ENCODE data around the gene PCDHGC3.
A peak's percentile ranks its signal among the peaks of the same experiment; 100 is the strongest.

Gene PCDHGC3

GRCh38 chr5:141487131-141487530 lies 11.4 kb downstream of the PCDHGC3 start:
- peaks cover 19% of the 10 kb centered on the region for H3K27me3 ChIP-seq (ENCODE audit: control insufficient read depth, insufficient read depth, low read length)

GRCh38 chr5:141488591-141489561 lies 13.1 kb downstream of the PCDHGC3 start, which contains the start of gene PCDHGC5:
Gene PCDHGC5 (plus strand): TSS chr5:141489081. CDS start chr5:141489241, 160 bp downstream.
- no peak within 1 kb of the TSS for H3K27ac ChIP-seq (ENCODE audit: low read length)
- H3K9ac ChIP-seq (ENCODE audit: low read length) = no peak within 1 kb of the TSS
- peaks cover 17% of the 10 kb centered on the region for H3K4me1 ChIP-seq (ENCODE audit: control insufficient read depth, low read depth, low read length)
- peaks cover 5% of the 10 kb centered on the region for H3K36me3 ChIP-seq (ENCODE audit: control insufficient read depth, low read depth, low read length)
- H3K27me3 ChIP-seq (ENCODE audit: control insufficient read depth, insufficient read depth, low read length) = peaks cover 19% of the 10 kb centered on the region
- no peaks in the 10 kb centered on the region for H3K9me3 ChIP-seq (ENCODE audit: control insufficient read depth, low read depth, low read length)
- H3K4me3 ChIP-seq (ENCODE audit: low read length) = no peak within 1 kb of the TSS

More at GRCh38 chr5:141487131-141487530, 11.4 kb downstream of the PCDHGC3 start:
- no peak overlapping the region for H3K9ac ChIP-seq (ENCODE audit: low read length)
- no peaks in the 10 kb centered on the region for H3K9me3 ChIP-seq (ENCODE audit: control insufficient read depth, low read depth, low read length)
- H3K4me1 ChIP-seq (ENCODE audit: control insufficient read depth, low read depth, low read length) = peaks cover 23% of the 10 kb centered on the region
- H3K36me3 ChIP-seq (ENCODE audit: control insufficient read depth, low read depth, low read length) = peaks cover 5% of the 10 kb centered on the region
- H3K27ac ChIP-seq (ENCODE audit: low read length) = no peak overlapping the region
- no peak overlapping the region for H3K4me3 ChIP-seq (ENCODE audit: low read length)

GRCh38 chr5:141489841-141490240 lies 14.1 kb downstream of the PCDHGC3 start:
- H3K4me3 ChIP-seq (ENCODE audit: low read length) = no peak overlapping the region
- peaks cover 5% of the 10 kb centered on the region for H3K36me3 ChIP-seq (ENCODE audit: control insufficient read depth, low read depth, low read length)
- H3K9me3 ChIP-seq (ENCODE audit: control insufficient read depth, low read depth, low read length) = no peaks in the 10 kb centered on the region
- peaks cover 22% of the 10 kb centered on the region for H3K4me1 ChIP-seq (ENCODE audit: control insufficient read depth, low read depth, low read length)
- H3K27ac ChIP-seq (ENCODE audit: low read length) = no peak overlapping the region
- H3K9ac ChIP-seq (ENCODE audit: low read length) = no peak overlapping the region
- peaks cover 19% of the 10 kb centered on the region for H3K27me3 ChIP-seq (ENCODE audit: control insufficient read depth, insufficient read depth, low read length)

GRCh38 chr5:141490271-141490670 lies 14.5 kb downstream of the PCDHGC3 start:
- Histone ChIP-seq H3K4me1 (ENCODE audit: control insufficient read depth, low read depth, low read length) (peaks cover 26% of the 10 kb centered on the region), H3K27me3 (ENCODE audit: control insufficient read depth, insufficient read depth, low read length) (peaks cover 16% of the 10 kb centered on the region), H3K4me3 (ENCODE audit: low read length) (no peak overlapping the region), H3K27ac (ENCODE audit: low read length) (no peak overlapping the region), H3K36me3 (ENCODE audit: control insufficient read depth, low read depth, low read length) (peaks cover 5% of the 10 kb centered on the region), H3K9me3 (ENCODE audit: control insufficient read depth, low read depth, low read length) (no peaks in the 10 kb centered on the region), H3K9ac (ENCODE audit: low read length) (no peak overlapping the region)

GRCh38 chr5:141490771-141491170 lies 15.0 kb downstream of the PCDHGC3 start:
- Histone ChIP-seq H3K4me3 (ENCODE audit: low read length) (no peak overlapping the region), H3K4me1 (ENCODE audit: control insufficient read depth, low read depth, low read length) (peaks cover 28% of the 10 kb centered on the region), H3K36me3 (ENCODE audit: control insufficient read depth, low read depth, low read length) (peaks cover 5% of the 10 kb centered on the region), H3K9ac (ENCODE audit: low read length) (no peak overlapping the region), H3K27me3 (ENCODE audit: control insufficient read depth, insufficient read depth, low read length) (peaks cover 11% of the 10 kb centered on the region), H3K9me3 (ENCODE audit: control insufficient read depth, low read depth, low read length) (no peaks in the 10 kb centered on the region), H3K27ac (ENCODE audit: low read length) (no peak overlapping the region)

GRCh38 chr5:141491323-141492167 lies 15.8 kb downstream of the PCDHGC3 start:
- Histone ChIP-seq H3K27me3 (ENCODE audit: control insufficient read depth, insufficient read depth, low read length) (peaks cover 3% of the 10 kb centered on the region), H3K4me3 (ENCODE audit: low read length) (no peak overlapping the region), H3K9ac (ENCODE audit: low read length) (no peak overlapping the region), H3K36me3 (ENCODE audit: control insufficient read depth, low read depth, low read length) (peaks cover 5% of the 10 kb centered on the region), H3K9me3 (ENCODE audit: control insufficient read depth, low read depth, low read length) (no peaks in the 10 kb centered on the region), H3K4me1 (ENCODE audit: control insufficient read depth, low read depth, low read length) (peaks cover 34% of the 10 kb centered on the region), H3K27ac (ENCODE audit: low read length) (no peak overlapping the region)

GRCh38 chr5:141492168-141492885 lies 16.6 kb downstream of the PCDHGC3 start:
- H3K9ac ChIP-seq (ENCODE audit: low read length) = no peak overlapping the region
- H3K36me3 ChIP-seq (ENCODE audit: control insufficient read depth, low read depth, low read length) = peaks cover 5% of the 10 kb centered on the region
- no peak overlapping the region for H3K4me3 ChIP-seq (ENCODE audit: low read length)
- peaks cover 35% of the 10 kb centered on the region for H3K4me1 ChIP-seq (ENCODE audit: control insufficient read depth, low read depth, low read length)
- no peak overlapping the region for H3K27ac ChIP-seq (ENCODE audit: low read length)
- no peaks in the 10 kb centered on the region for H3K9me3 ChIP-seq (ENCODE audit: control insufficient read depth, low read depth, low read length)
- H3K27me3 ChIP-seq (ENCODE audit: control insufficient read depth, insufficient read depth, low read length) = no peaks in the 10 kb centered on the region

GRCh38 chr5:141493500-141494422 lies 18.0 kb downstream of the PCDHGC3 start:
- H3K9me3 ChIP-seq (ENCODE audit: control insufficient read depth, low read depth, low read length) = no peaks in the 10 kb centered on the region
- H3K9ac ChIP-seq (ENCODE audit: low read length) = peak overlapping the region; percentile 37
- H3K27me3 ChIP-seq (ENCODE audit: control insufficient read depth, insufficient read depth, low read length) = no peaks in the 10 kb centered on the region
- H3K4me1 ChIP-seq (ENCODE audit: control insufficient read depth, low read depth, low read length) = peaks cover 31% of the 10 kb centered on the region
- H3K36me3 ChIP-seq (ENCODE audit: control insufficient read depth, low read depth, low read length) = peaks cover 5% of the 10 kb centered on the region
- peak overlapping the region; percentile 51 for H3K4me3 ChIP-seq (ENCODE audit: low read length)
- H3K27ac ChIP-seq (ENCODE audit: low read length) = peak overlapping the region; percentile 17

GRCh38 chr5:141494761-141495452 lies 19.1 kb downstream of the PCDHGC3 start:
- Histone ChIP-seq H3K4me1 (ENCODE audit: control insufficient read depth, low read depth, low read length) (peaks cover 28% of the 10 kb centered on the region), H3K36me3 (ENCODE audit: control insufficient read depth, low read depth, low read length) (peaks cover under 1% of the 10 kb centered on the region), H3K9me3 (ENCODE audit: control insufficient read depth, low read depth, low read length) (no peaks in the 10 kb centered on the region), H3K27ac (ENCODE audit: low read length) (peak overlapping the region; percentile 27), H3K27me3 (ENCODE audit: control insufficient read depth, insufficient read depth, low read length) (no peaks in the 10 kb centered on the region), H3K4me3 (ENCODE audit: low read length) (peak overlapping the region; percentile 51), H3K9ac (ENCODE audit: low read length) (peak overlapping the region; percentile 37)

- no peaks in the 10 kb centered on the region for H3K27me3 ChIP-seq (ENCODE audit: control insufficient read depth, insufficient read depth, low read length)
- H3K9me3 ChIP-seq (ENCODE audit: control insufficient read depth, low read depth, low read length) = no peaks in the 10 kb centered on the region
- H3K4me1 ChIP-seq (ENCODE audit: control insufficient read depth, low read depth, low read length) = peaks cover 28% of the 10 kb centered on the region
- peak overlapping the region; percentile 10 for H3K4me3 ChIP-seq (ENCODE audit: low read length)
- H3K36me3 ChIP-seq (ENCODE audit: control insufficient read depth, low read depth, low read length) = no peaks in the 10 kb centered on the region
- H3K27ac ChIP-seq (ENCODE audit: low read length) = no peak overlapping the region
- no peak overlapping the region for H3K9ac ChIP-seq (ENCODE audit: low read length)
These were observed 19.7 kb downstream of the PCDHGC3 start for GRCh38 chr5:141495453-141495811.
